ENCODE data around the gene GALNT2.

Gene GALNT2

DNA sequence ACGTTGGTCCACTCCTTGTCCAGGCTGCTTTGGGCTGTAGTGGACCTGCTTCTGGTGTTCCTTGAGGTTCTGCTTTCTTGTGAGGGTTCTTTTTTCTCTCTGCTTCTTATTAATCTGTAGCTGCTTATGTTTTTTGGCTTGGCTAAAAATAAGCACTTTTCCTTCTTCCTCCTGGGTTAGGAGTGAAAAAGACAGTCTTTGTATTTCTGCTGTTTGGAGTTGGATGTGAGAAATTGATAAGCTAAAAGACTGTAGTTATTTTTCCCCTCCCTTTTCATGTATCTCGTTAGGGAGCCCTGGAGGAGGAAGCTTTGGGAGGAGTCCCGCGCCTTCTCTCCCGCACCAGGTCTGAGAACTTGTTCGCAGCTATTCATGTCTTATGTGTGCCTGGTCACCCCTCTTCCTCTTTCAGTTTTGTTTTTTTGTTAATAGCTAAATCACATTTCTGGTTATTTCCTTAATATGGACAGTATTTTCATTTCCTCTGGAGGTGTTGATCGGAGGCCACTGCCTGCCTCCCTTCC, 79.0 kb downstream of the GALNT2 start:
- no peak for DNase-seq (ENCODE audit: low read depth in 2 of 2)

DNA sequence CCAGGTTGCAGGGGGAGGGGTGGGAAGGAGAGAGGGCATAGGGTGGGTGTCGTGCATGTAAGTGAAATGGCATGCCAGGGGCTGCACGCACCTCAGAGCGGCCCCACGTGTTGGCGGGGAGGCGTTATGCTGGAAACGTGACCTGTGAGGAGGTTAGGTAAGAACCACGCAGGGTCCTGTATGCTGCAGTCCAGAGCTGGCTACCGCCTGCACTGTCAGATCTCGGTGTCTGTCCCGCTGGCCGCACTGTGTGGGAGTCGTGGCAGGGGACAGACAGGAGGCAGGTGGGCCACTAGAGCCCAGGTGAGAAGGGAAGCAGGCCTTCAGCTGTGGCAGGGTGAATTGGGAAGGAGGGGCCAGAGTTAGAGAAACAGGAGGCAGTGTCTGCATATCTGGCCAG, 79.7 kb downstream of the GALNT2 start:
- no peak for DNase-seq (ENCODE audit: low read depth in 2 of 2)

DNA sequence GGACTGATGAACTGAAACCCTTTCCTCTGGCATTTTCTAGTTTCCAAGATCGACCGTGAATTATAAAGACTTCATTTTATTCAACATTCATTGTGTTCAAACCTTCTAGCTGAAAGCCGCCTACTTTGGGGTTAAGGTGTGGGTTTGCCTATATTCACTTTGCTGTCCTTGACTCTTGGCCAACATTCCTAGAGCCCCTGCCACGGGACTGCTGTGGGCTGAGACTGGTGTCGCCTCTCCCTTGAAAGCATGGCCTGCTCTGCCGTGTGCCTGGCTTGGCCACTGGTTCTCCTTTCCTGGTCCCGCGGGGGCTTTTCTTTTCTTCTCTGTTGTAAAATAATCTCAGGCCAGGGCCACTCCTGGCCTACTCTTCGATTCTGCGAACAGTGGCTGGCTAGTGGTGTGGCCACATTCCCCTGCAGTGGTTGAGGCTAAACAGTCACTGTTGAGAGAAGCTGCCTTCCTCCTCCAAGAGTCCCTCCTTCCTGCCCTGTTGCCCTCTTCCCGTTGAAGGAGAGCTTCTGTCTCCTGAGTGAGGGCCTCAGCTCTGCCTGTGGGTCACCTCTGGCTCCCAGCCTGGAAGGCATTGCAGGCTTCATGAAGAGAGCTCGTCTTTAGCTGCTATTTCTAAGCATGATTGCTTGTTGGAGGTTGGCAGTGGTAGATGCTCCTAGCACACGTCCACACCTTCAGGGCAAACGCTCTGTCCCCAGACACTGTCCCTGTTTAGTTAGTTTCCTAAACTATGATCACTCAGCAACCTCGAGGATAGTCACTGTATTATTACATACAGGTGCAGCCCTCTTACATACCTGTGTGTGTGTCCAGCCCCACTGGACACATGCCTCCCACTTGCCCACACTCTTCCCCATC, 80.5 kb downstream of the GALNT2 start:
- no peak for DNase-seq (ENCODE audit: low read depth in 2 of 2)

DNA sequence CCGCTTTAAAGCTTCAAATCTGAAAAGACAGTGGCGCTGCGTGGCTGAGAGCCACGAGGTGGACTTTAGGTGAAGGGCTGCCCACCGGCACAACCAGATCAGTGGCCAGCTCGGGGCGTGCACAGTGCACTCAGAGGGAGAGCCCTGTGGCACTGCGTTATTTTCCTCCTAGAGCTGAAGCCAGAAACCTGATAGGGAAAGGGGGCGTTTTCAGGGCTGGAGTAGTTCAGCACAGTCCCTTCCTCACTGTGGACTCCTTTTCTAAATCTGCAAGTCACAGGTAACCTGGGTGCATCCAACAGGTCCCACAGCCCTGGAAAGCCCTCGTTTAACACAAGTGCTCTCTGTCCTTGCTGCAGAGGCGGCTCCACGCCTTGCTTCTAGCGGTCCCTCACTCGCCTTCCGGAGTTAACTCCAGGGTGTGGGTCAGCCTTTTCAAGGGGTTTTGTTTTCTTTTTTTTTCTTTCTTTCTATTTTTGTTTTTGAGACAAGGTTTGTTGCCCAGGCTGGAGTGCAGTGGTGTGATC, 81.2 kb downstream of the GALNT2 start:
- no peak for DNase-seq (ENCODE audit: low read depth in 2 of 2)

DNA sequence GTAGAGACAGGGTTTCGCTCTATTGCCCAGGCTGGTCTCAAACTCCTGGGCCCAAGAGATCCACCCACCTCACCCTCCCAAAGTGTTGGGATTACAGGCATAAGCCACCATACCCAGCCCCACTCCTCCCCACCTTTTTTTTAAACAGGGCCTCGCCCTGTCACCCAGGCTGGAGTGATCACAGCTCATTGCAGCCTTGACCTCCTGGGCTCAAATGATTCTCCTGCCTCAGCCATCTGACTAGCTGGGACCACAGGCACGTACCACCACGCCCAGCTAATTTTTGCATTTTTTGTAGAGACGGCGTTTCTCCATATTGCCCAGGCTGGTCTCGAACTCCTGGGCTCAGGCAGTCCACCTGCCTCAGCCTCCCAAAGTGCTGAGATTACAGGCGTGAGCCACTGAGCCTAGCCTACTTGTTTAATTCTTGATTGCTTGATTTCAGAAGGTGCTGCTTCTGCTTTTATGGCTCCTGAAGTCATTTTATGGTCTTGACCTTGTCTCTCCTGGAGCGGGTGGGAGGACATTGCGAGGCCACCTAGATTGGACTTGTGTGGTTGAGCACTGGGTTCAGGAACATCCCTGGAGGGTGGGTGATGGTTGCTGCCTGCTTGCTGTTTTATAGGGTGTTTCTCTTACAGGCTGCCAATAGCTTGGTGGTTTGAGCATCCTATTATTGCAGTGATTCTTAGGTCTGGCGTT, 81.9 kb downstream of the GALNT2 start:
- no peak for DNase-seq (ENCODE audit: low read depth in 2 of 2)

DNA sequence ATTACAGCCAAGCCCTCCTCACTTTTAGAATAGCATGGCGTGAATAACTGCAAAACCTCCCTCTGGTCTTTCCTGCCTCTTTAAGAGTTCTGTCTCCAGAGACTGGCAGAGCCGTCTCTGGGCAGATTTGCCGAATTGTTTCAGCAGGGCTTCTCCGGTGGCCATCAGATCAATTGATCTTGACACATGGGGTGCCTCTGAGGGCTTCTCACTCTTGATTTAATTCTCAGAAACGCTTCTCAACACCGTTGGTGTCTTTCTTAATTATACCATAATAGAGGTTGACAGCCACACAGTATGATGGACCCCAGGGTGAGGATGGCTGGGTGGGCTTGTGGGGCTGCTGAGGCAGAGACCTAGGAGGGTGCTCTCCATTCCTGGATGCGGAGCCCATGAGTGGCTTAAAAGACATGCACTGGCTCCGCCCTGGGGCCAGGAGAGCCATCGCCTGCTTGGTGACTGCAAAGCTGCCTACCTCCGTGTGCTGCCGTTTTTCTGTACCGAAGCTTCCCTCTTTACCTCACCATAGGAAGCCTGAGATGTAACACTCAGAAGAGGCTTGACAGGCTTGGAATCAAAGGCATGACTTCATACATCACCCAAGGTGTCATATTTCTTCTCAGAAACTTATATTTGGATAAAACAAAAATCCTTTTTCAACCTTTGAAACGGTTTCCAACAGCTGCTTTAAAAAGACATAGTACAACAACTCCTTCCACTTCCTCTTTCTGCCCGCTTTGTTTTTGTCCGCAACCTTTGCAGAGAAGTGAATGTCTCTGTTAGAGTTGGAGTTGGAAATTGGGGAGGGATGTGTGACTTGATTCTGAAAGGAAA, 82.9 kb downstream of the GALNT2 start:
- no peak for DNase-seq (ENCODE audit: low read depth in 2 of 2)

DNA sequence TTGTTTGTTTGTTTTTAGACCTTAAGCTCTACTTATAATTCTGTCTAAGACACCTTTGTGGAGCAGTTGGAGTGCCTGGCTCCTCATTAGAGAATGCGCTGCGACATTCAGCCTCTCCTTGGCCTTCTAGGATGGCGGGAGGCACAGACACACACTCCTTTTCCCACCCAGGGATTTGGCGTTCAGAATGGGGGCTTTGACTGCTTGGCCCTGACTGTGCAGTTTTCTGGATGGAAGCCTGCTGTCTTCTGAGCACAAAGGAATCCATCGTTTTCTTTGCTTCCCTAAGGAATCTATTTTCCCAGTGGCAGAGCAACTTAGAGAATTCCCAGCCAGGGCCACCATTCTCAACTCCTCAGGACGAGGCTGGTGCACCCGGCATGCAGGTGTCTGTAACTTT, 83.6 kb downstream of the GALNT2 start:
- no peak for DNase-seq (ENCODE audit: low read depth in 2 of 2)

DNA sequence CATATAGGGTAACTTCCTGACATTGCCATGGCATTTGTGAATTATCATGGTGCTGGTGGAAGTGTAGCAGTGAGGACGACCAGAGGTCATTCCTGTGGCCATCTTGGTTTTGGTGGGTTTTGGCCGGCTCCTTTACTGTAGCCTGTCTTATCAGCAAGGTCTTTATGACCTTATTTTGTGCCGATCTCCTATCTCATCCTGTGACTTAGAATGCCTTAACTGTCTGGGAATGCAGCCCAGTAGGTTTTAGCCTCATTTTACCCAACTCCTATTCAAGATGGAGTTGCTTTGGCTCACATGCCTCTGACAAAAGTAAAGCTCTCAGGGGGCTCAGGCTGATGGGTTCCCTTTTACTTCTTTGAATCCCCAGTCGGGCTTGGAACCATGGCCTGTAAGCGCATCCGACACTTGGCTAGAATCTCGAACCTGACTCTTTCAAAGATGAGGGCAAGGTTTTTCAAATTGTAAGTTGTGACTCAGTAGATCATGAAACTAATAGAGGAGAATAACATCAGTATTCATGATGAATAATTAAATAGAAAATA, 85.0 kb downstream of the GALNT2 start:
- no peak for DNase-seq (ENCODE audit: low read depth in 2 of 2)

DNA sequence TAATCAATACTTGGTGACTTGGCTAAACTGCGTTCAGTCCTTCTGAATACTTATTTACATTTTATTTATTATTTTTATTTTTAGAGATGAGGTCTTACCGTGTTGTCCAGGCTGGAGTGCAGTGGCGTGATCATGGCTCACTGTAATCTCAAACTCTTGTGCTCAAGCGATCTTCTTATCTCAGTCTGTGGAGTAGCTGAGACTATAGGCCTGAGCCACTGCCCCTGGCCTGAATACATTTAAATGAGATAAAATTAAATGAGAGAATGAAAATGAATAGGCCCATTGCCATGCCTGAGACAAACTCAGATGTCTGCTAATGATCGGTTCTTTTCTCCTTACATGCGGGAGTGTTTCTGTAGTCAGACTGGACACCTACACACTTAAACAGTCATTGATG, 86.0 kb downstream of the GALNT2 start:
- no peak for DNase-seq (ENCODE audit: low read depth in 2 of 2)

DNA sequence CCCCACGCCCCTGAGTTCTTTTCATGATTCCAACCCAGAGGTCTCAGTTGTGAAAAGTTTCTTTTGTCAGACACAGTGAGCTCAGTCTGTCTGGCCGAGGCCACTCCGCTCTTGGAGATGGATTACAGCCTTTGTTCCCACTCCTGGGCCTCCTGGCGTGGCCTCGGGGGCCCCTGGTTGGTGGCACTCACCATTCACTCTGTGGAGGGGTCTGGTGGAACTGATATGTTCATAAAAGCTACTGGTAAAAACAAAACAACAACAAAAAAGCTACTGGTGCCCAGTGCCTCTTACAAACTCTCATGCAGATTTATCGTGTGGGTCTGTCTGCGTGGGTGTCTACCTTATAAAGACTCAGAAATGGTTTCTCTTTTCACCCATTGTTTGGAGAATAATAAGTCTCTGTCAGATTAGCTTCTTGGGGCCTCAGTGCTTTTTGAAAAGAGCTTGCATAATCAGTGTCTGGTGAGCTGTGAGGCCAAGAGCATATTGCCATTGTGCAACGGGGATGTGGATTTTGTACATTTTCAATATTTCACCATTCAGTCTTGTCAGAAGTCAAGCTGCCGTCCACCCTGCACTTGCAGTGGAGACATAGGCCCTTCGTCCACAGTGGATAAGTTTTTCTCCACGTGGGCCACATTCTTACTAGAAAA, 86.7 kb downstream of the GALNT2 start:
- no peak for DNase-seq (ENCODE audit: low read depth in 2 of 2)

DNA sequence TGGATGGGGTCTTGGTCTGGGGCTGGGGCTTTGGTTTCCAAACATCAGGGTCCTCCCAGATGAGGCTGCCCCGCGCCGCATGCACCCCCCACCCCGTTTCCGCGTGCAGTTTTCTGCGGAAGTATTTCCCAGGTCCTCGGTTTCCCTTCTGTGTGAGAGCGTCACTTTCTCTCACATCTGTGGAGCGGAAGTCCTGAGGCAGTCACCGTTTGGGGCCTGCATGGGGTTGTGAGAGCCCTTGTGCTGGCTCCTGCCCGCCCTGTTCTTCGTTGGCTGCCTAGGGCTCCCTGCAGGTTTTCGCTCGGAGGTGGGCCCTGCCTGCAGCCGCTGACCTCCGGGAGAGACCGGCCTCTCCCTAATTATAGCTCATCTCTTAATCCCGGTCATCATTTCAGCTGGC, 88.0 kb downstream of the GALNT2 start:
- no peak for DNase-seq (ENCODE audit: low read depth in 2 of 2)

DNA sequence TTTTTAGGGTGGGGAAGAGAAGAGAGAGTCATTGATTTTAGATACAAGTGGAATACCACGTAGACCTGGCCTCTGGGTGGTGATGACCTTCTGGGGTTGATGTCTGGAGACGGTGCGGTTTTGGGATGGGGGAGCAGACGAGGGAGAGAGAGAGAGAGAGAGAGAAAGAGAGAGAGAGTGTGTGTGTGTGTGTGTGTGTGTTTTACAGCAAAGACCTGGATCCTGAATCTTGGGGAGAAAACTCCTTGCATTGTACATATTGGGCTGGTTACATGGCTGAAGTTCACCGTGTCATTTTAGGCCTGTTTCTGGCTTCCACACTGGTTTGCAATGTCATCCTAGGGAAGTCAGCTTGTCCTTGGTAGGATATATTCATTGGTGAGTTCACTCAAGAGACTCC, 89.0 kb downstream of the GALNT2 start:
- DNase-seq (ENCODE audit: low read depth in 2 of 2): no peak

DNA sequence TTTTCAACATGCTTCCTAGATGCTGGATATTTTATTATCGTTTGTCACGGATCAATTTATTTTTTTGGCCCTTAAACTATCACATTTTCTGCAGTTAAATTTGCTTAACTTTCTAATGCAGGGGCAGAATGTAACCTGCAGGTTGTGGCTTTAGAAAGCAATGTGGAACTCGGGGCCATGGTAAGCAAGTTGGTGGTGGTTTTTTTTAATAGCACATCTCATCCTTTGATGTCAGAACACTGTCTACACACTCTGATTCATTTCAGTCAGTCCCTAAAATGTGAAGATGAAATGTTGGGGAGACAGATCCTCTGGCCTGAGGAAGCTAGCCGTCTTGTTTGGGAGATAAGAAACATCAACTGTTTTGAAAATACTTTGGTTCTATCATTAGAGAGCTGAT, 89.5 kb downstream of the GALNT2 start:
- DNase-seq (ENCODE audit: low read depth in 2 of 2): no peak

DNA sequence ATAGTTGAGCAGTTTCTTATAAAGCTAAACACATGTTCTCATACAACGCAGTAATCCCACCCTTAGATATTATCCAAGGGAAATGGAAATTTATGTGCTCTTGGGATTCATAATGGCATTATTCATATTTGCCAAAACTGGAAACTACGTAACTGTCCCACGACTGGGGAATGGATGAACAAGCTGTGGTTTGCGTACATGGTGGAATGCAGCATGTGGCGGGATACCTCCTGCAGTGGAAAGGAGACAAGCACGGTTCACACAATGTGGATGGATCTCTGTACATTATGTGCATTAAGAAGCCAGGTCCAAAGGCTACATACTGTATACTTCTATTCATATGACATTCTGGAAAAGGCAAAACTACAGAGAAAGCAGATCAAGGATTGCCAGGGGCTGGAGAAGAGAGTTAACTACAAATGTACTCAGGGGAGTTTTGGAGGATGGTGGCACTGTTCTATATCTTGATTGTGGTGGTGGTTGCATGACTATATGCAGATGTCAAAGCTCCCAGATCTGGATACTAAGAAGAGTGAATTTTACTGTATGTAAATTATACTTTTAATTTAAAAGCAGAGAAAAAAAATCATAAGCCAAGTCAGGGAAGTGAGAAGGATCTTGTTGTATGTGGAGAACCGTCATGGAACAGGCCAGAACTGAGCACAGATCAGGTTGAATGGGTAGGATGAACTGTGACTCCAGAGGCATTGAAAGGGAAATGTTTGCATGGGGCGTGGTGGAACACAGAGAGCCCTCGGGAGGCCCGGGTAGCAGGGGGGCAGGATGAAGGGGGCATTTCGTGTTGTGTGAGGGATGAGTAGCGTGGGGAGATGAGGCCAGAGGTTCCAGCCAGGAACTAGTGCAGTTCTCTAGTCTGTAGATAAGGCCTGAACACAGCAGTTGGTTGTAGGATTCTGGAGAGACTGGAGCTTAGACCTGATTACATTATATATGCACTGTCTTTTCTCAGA, 90.7 kb downstream of the GALNT2 start:
- DNase-seq (ENCODE audit: low read depth in 2 of 2): no peak

DNA sequence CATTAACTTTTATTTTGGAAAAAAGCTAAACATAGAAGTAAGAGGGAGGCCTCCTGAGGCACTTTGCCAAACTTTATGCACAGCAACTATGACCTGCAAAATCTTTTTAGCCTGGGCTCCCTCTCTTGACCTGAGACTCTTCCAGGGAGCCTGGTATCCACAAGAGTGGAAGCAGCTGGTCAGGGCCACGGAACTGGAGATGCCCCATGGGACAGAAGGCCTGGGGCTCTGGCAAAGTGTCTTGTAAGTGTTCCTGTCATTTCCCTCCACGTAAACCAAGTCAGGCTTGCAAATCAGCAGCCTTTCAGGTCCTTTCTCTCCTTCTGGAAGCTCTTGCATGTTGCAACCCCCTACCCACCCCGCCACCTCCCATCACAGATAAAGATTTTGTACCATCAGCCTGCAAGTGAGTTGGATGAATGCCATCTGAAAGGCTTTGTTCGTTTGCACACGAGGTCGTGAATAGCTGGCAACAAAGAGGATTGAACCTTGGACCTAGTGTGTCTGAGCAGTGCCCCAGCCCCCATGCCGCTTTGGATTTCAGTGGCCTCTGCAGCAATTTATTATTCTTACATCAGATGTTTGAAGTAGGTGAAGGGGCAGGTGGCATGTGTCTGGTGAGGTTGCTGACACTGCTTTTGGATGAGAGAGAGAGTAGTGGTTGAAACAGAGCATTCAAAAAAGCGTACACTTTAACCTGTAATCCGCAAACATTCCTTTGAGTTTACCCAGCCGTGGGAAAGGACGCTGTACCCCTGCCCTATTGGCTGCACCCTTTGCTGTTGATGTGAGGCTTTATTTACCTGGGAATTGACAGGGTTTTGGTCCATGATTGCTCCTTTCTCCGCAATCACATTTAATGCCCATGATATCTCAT, 91.6 kb downstream of the GALNT2 start:
- DNase-seq (ENCODE audit: low read depth in 2 of 2): no peak

DNA sequence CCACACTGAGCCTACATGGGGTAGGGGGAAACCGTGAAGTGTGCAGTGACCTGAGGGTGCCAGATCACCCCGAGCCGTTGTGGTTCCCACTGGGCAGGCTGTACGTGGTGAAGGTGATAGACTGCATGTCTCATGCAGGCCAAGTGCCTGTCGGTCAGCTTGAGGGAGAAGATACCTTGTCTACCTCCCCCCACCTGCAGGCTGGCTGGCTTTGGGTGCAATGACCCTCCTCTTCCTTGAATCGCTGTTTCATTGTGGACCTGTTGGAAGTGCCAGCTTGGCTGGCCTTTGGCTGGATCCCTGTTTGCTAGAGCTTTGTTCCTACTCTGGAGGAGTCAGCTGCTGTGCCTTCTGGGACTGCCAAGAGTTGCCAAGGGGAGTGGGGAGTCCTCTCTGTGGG, 92.5 kb downstream of the GALNT2 start:
- DNase-seq (ENCODE audit: low read depth in 2 of 2): no peak

DNA sequence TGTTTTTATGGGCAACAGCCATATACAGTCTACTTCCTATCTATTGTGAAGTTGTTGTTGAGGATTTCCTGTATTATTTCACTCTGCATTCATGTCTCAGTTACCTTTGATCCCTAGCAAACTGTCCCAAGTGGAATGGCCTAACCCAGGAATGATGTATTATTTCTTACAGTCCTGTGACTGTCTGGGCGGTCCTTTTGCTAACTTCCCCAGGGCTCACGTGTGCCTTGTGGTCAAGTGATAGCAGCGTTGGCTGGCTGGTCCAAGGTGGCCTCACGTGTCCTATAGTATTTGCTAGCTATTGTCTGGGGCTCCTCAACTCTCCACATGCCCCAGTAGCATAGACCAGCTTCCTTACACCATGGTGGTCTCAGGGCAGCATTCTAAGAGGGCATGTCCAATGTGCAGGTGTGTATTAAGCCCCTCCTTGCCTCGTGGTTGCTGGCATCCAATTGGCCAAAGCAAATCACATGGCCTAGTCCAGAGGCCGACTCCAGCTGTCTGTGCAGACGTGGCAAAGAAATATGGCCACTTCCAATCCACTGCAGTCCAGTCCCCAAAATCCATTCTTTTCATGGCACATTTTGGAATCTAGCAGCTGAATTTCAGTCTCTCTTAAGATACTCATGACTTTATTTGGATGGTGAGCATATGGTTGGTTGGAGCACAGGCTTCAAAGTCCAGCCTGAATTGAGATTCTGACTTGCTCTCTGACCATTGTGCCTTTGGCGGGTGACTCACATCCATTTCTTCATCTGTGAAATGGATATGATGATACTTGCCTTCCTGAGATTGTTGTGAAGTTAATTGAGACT, 94.1 kb downstream of the GALNT2 start:
- DNase-seq (ENCODE audit: low read depth in 2 of 2): no peak

DNA sequence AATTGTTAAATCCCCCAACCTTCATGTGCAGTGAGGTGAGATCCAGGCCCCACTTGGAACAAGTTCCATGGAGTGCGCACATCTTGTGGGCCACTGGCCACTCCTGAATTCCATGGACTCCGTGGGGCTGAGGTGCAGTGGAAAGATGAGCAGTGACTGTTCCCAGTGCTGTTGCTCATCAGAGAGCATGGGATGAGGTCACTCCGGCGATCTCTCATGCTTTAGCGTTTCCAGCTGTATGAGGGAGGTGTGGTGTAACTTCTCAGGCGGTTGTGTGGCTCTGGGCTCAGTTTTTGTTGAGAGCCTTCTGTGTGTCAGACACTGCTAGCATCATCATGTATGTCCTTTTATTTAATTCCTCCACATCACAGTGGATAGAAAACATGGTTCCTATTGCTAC, 96.2 kb downstream of the GALNT2 start:
- peak; percentile 56 to 57 for DNase-seq (ENCODE audit: low read depth in 2 of 2)

Measured in fibroblast of skin of left quadriceps (primary cell).